ENCODE measurements around the gene TSSK6.

The TSSK6 gene

DNA sequence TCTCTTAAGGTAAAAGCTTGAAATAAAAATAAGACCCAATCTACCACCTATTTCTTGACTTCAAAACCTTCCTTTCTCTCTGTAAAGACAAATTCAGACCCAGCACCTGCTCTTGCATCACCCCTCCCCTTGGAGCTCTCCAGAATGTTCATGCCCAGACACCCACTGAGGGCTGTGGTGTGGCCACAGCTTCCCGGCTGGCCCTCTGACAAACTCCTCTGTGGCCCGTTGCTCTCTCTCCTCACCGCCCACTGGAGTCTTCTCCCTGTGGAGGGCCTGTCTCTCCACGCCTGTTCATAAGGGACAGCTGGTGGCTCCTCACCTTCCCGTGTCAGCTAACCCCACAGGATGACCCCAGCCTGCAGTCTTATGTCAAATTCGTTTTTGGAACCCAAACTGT, 49.1 kb downstream of the TSSK6 start:
- TF ChIP-seq ZNF274 (IDR thresholded peaks at IDR 0.05; ENCODE audit: low read depth, low read length) = no peak
- no peak overlapping the region for H3K4me3 ChIP-seq (ENCODE audit: low read length)

DNA sequence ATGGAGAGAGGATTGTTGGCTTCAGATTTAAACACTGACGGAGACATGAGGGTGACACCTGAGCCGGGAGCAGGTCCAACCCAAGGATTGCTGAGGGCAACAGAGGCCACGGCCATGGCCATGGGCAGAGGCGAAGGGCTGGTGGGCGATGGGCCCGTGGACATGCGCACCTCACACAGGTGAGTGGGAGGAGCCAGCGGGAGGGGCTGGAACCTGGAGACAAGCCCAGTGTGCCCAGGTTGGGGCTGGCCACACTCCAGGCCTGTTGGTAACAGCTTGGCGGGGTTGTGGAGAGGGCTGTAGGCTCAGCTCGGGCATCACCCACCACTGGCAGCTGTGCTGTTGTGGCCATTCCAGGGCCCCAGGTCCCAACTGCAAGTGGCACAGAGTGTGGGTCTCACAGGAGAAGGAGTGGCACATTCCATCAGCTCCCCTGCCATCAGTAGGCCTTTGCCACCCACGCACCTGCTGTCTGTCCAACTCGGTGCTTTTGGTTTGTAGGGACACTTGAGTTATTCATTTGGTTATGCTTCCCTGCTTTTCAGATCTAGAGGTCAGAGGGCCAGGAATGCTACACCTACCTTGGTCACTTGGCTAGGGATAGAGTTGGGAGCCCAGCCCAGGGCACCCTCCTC, 49.8 kb downstream of the TSSK6 start:
- no peak for TF ChIP-seq ZNF274 (IDR thresholded peaks at IDR 0.05; ENCODE audit: low read depth, low read length)
- H3K4me3 ChIP-seq (ENCODE audit: low read length) = no peak overlapping the region

DNA sequence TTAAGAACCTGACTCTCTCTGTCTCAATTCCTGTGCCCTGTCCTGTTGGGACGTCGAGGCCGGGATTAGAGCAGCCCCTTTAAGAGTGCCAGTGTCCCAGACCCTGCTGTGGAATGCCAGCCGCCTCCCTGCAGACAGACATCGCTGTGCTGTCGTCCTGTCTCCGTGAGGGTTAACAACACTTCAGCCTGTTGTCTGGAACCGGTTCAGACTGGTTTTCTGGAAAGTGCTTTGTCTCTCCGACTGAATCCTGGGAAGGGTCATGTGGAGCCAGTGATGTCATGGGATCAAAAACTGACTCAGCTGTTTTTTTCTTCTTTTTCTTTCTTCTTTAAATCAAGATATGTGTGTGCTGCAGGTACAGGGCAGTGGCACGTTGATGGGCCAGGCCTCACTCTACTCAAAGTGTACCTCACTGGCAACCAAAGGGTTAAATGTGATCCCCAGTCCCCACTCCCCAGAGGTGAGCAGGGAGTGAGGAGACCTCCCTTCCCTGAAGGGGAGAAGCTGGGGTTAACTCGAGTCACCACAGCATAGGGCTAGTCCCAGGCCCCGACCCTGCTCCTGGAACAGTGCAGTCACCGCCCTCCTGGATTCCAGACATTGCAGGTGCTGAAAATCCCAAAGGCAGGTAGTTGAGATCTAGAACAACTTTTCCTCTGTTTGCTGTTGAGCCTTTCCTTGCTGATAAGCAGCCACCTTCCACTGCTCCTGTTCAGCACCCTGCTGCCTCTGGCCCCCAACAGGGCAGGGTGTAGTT, 50.8 kb downstream of the TSSK6 start:
- H3K4me3 ChIP-seq (ENCODE audit: low read length) = no peak overlapping the region
- no peak for TF ChIP-seq ZNF274 (IDR thresholded peaks at IDR 0.05; ENCODE audit: low read depth, low read length)
